Measurements from ENCODE around the gene DNAJC10. TPM values are rescaled to one million over a fixed set of nuclear protein-coding genes. Genes with fewer than 3 reads are reported as not detected.
"Not testable (repeated sequence)": the region's sequence is repeated elsewhere in the genome, so short reads cannot be mapped to it uniquely, and the experiment has no call there.

DNAJC10 gene
- total and polyA plus RNA-seq, 2 donors, result 25.2 to 117 TPM

- H3K4me3 ChIP-seq (ENCODE audit: low read depth, low read length), result no peak overlapping the region
- no peak for DNase-seq (ENCODE audit: extremely low spot score)
- WGBS, result 88% methylated on average over 2 of the region's 2 CpGs
- no peaks in the 10 kb centered on the region for H3K36me3 ChIP-seq (ENCODE audit: insufficient read depth)
- no peaks in the 10 kb centered on the region for H3K4me1 ChIP-seq (ENCODE audit: insufficient read depth)
- no peak overlapping the region for H3K27ac ChIP-seq (ENCODE audit: low read depth)
Observed at GRCh38 chr2:182706751-182707150, 9.3 kb upstream of the DNAJC10 start.

DNA sequence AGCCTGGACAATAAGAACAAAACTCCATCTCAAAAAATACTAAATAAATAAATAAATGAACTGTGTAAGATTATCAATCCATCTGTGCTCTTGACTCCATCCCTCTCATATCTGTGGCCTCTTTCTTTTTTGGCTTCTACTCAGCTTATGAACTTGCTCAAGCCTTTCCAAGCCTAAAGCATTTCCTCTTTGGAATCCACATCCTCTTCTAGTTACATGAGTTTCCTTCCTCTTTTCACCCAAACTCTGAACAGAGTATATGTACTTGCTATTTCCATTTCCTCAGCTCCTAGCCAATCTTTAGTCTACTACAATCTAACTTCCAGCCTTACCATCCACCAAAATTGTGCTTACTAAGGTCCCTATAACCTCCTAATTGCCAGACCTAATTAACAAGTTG lies 2.5 kb upstream of the DNAJC10 start:
- no peak overlapping the region for H3K27ac ChIP-seq (ENCODE audit: low read depth)
- H3K4me3 ChIP-seq (ENCODE audit: low read depth, low read length), result no peak overlapping the region
- no peak for DNase-seq (ENCODE audit: extremely low spot score)
- H3K36me3 ChIP-seq (ENCODE audit: insufficient read depth), result no peaks in the 10 kb centered on the region
- no peaks in the 10 kb centered on the region for H3K4me1 ChIP-seq (ENCODE audit: insufficient read depth)

DNA sequence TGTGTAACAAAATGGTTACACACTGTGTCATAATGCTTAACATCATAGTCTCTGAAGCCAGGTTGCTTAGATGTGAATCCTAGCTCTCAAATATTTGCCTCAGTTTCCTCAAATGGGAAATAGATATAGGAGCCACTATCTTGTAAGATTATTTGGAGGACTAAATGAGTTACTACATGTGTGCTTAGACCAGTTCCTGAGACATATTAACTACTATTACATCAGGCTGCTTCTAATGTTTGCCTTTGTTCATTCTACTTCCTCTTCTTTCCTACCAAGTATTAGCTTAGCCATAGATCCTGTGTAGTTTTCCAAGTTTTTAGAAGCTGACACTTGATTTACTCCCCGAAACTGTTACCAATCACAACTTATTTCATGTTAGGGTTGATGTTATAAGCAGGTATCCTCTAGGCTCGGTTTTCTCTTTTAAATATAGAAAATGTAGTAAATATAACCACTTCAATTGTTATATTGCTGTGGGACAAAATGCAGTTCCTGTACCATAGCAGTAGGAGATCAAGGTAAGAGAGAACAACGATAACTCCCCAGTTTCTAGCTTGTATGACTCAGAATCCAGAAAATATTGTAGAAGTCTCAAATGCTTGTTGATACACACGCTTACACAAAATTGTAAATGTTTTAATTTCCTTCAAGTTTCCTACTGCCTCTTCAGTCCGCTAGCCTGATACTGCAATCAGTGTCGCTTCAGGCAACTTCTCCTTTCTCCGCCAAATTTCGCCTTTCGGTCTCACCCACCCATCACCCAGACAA lies 751 bp upstream of the DNAJC10 start:
- H3K27ac ChIP-seq (ENCODE audit: low read depth), result peak overlapping the region; percentile 29
- 3% methylated on average over 9 of the region's 9 CpGs for WGBS
- peak overlapping the region; percentile 92 for H3K4me3 ChIP-seq (ENCODE audit: low read depth, low read length)
- no peaks in the 10 kb centered on the region for H3K4me1 ChIP-seq (ENCODE audit: insufficient read depth)
- DNase-seq (ENCODE audit: extremely low spot score), result peak; percentile 33
- H3K36me3 ChIP-seq (ENCODE audit: insufficient read depth), result no peaks in the 10 kb centered on the region

- peak overlapping the region; percentile 92 for H3K4me3 ChIP-seq (ENCODE audit: low read depth, low read length)
- no peak for DNase-seq (ENCODE audit: extremely low spot score)
- no peaks in the 10 kb centered on the region for H3K36me3 ChIP-seq (ENCODE audit: insufficient read depth)
- WGBS, result under 1% methylated on average over 12 of the region's 12 CpGs
- no peak overlapping the region for H3K27ac ChIP-seq (ENCODE audit: low read depth)
- H3K4me1 ChIP-seq (ENCODE audit: insufficient read depth), result no peaks in the 10 kb centered on the region
Observed at GRCh38 chr2:182716650-182716979, 558 bp downstream of the DNAJC10 start.

GRCh38 chr2:182717416-182717815 lies 1.4 kb downstream of the DNAJC10 start:
- Histone ChIP-seq H3K4me3 (ENCODE audit: low read depth, low read length) (no peak overlapping the region), H3K27ac (ENCODE audit: low read depth) (no peak overlapping the region), H3K36me3 (ENCODE audit: insufficient read depth) (no peaks in the 10 kb centered on the region), H3K4me1 (ENCODE audit: insufficient read depth) (no peaks in the 10 kb centered on the region)
- no peak for DNase-seq (ENCODE audit: extremely low spot score)
- WGBS, result 58% methylated on average over 2 of the region's 2 CpGs

GRCh38 chr2:182717816-182718215 lies 1.8 kb downstream of the DNAJC10 start:
- Histone ChIP-seq H3K36me3 (ENCODE audit: insufficient read depth) (no peaks in the 10 kb centered on the region), H3K27ac (ENCODE audit: low read depth) (no peak overlapping the region), H3K4me1 (ENCODE audit: insufficient read depth) (no peaks in the 10 kb centered on the region), H3K4me3 (ENCODE audit: low read depth, low read length) (no peak overlapping the region)
- DNase-seq (ENCODE audit: extremely low spot score), result no peak

GRCh38 chr2:182718459-182718858 lies 2.4 kb downstream of the DNAJC10 start:
- Histone ChIP-seq H3K36me3 (ENCODE audit: insufficient read depth) (no peaks in the 10 kb centered on the region), H3K4me3 (ENCODE audit: low read depth, low read length) (no peak overlapping the region), H3K27ac (ENCODE audit: low read depth) (no peak overlapping the region), H3K4me1 (ENCODE audit: insufficient read depth) (no peaks in the 10 kb centered on the region)
- 79% methylated on average over 4 of the region's 4 CpGs for WGBS
- DNase-seq (ENCODE audit: extremely low spot score), result no peak

- DNase-seq (ENCODE audit: extremely low spot score); H3K4me3 ChIP-seq (ENCODE audit: low read depth, low read length); H3K4me1 ChIP-seq (ENCODE audit: insufficient read depth); H3K27ac ChIP-seq (ENCODE audit: low read depth); H3K36me3 ChIP-seq (ENCODE audit: insufficient read depth): not testable (repeated sequence)
- WGBS, result 95% methylated on average over 8 of the region's 8 CpGs
Observed at GRCh38 chr2:182719116-182719515, 3.1 kb downstream of the DNAJC10 start.

- H3K36me3 ChIP-seq (ENCODE audit: insufficient read depth), result peaks cover 4% of the 10 kb centered on the region
- no peak for DNase-seq (ENCODE audit: extremely low spot score)
Observed at GRCh38 chr2:182724656-182725055, 8.6 kb downstream of the DNAJC10 start.

DNA sequence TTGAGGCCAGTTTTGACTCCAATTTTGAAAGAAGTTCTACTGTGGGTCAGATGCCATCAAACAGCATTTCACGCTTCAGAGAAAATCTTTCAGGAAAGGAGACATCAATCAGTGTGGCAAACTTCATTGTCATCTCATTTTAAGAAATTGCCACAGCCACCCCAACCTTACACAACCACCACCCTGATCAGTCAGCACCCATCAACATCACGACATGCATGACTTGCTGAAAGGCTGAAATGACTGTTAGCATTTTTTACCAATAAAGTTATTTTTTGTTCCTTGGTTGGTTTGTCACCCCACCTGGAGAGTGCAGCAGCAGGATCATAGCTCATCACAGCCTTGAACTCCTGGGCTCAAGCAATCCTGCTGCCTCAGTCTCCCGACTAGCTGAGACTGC lies 10.4 kb downstream of the DNAJC10 start:
- peaks cover 4% of the 10 kb centered on the region for H3K36me3 ChIP-seq (ENCODE audit: insufficient read depth)
- H3K4me3 ChIP-seq (ENCODE audit: low read depth, low read length), result no peak overlapping the region
- no peak overlapping the region for H3K27ac ChIP-seq (ENCODE audit: low read depth)
- 97% methylated on average over 3 of the region's 3 CpGs for WGBS
- no peaks in the 10 kb centered on the region for H3K4me1 ChIP-seq (ENCODE audit: insufficient read depth)
- no peak for DNase-seq (ENCODE audit: extremely low spot score)

More at GRCh38 chr2:182724656-182725055, 8.6 kb downstream of the DNAJC10 start:
- WGBS, result 77% methylated on average over 3 of the region's 3 CpGs
- no peak overlapping the region for H3K4me3 ChIP-seq (ENCODE audit: low read depth, low read length)
- H3K4me1 ChIP-seq (ENCODE audit: insufficient read depth), result no peaks in the 10 kb centered on the region
- no peak overlapping the region for H3K27ac ChIP-seq (ENCODE audit: low read depth)

GRCh38 chr2:182728014-182728413 lies 12.0 kb downstream of the DNAJC10 start:
- Histone ChIP-seq H3K27ac (ENCODE audit: low read depth) (no peak overlapping the region), H3K36me3 (ENCODE audit: insufficient read depth) (peaks cover 6% of the 10 kb centered on the region), H3K4me3 (ENCODE audit: low read depth, low read length) (no peak overlapping the region), H3K4me1 (ENCODE audit: insufficient read depth) (no peaks in the 10 kb centered on the region)
- no peak for DNase-seq (ENCODE audit: extremely low spot score)
- 72% methylated on average over 4 of the region's 4 CpGs for WGBS

GRCh38 chr2:182729710-182730339 lies 13.8 kb downstream of the DNAJC10 start:
- Histone ChIP-seq H3K4me1 (ENCODE audit: insufficient read depth) (no peaks in the 10 kb centered on the region), H3K4me3 (ENCODE audit: low read depth, low read length) (no peak overlapping the region), H3K27ac (ENCODE audit: low read depth) (no peak overlapping the region), H3K36me3 (ENCODE audit: insufficient read depth) (peaks cover 6% of the 10 kb centered on the region)
- DNase-seq (ENCODE audit: extremely low spot score), result no peak
- 95% methylated on average over 2 of the region's 2 CpGs for WGBS

GRCh38 chr2:182730486-182730885 lies 14.4 kb downstream of the DNAJC10 start:
- Histone ChIP-seq H3K36me3 (ENCODE audit: insufficient read depth) (peaks cover 6% of the 10 kb centered on the region), H3K27ac (ENCODE audit: low read depth) (no peak overlapping the region), H3K4me3 (ENCODE audit: low read depth, low read length) (no peak overlapping the region), H3K4me1 (ENCODE audit: insufficient read depth) (no peaks in the 10 kb centered on the region)
- DNase-seq (ENCODE audit: extremely low spot score), result no peak

DNA sequence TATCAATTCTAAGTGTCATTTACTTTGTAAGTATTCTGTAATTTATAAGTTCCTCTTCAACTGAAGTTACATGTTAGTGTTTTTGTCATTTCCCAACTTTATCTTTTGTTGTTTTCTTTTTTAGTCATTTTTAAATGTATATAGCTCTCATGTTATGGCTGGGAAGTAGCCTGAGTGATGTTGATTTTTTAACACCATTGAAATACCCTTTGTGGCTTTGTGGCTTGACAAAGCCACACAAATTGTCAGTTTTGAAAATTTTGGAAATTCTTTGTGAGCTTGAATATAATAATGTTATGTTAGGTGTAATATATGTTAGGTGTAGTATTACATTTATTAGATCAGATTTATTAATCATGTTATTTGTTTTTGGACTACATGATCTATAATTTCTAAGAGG lies 16.7 kb downstream of the DNAJC10 start:
- Histone ChIP-seq H3K4me3 (ENCODE audit: low read depth, low read length) (no peak overlapping the region), H3K36me3 (ENCODE audit: insufficient read depth) (peaks cover 2% of the 10 kb centered on the region), H3K4me1 (ENCODE audit: insufficient read depth) (no peaks in the 10 kb centered on the region), H3K27ac (ENCODE audit: low read depth) (no peak overlapping the region)
- DNase-seq (ENCODE audit: extremely low spot score), result no peak

Data from urinary bladder (tissue), 4 donors.